Bronchial epithelial cell (primary cell): ENCODE results near the gene C11orf86. TPM values are rescaled to one million over a fixed set of nuclear protein-coding genes. Genes with fewer than 3 reads are reported as not detected.
"Not testable (repeated sequence)": the region's sequence is repeated elsewhere in the genome, so short reads cannot be mapped to it uniquely, and the experiment has no call there.

ENCODE experiments used
- DNase-seq: peaks from one replicate; pipeline ENCODE4 v3.0.0-alpha.2; 2010; ENCODE audit warnings: low read depth
- FAIRE-seq: peaks from 2 replicates; lab custom pipeline; 2011; peaks lifted over from hg19 to GRCh38; lab: Jason Lieb, UNC
- H3K27me3 ChIP-seq: 2 replicates; pipeline ENCODE4 v1.5.1; 2011; ENCODE audit warnings: low read length; ENCODE audit not compliant: control insufficient read depth, insufficient read depth
- H3K36me3 ChIP-seq: 2 replicates; pipeline ENCODE4 v1.5.1; 2011; ENCODE audit warnings: low read length; ENCODE audit not compliant: control insufficient read depth, insufficient read depth
- H3K4me3 ChIP-seq: 2 replicates; pipeline ENCODE4 v1.5.1; 2011; ENCODE audit warnings: mild to moderate bottlenecking, low read depth, low read length, control low read depth
- total RNA-seq: library from RNA; depleted of rRNA; stranded (reverse); fragments of >200 nt; gene quantifications from 2 replicates; pipeline ENCODE4 v1.2.1, GENCODE V29; 2014
- TF ChIP-seq, protein P1 (sequence below): IDR thresholded peaks from 2 replicates; pipeline ENCODE4 v1.5.1; 2011; ENCODE audit warnings: mild to moderate bottlenecking, moderate library complexity, low read length, control low read depth, inconsistent platforms; ENCODE audit not compliant: insufficient read depth, severe bottlenecking

C11orf86 gene
- total RNA-seq, 1 donor from 2014 or later = not detected

GRCh38 chr11:67001332-67001731 lies 26.2 kb downstream of the C11orf86 start:
- no peak for FAIRE-seq
- TF ChIP-seq, protein P1, sequence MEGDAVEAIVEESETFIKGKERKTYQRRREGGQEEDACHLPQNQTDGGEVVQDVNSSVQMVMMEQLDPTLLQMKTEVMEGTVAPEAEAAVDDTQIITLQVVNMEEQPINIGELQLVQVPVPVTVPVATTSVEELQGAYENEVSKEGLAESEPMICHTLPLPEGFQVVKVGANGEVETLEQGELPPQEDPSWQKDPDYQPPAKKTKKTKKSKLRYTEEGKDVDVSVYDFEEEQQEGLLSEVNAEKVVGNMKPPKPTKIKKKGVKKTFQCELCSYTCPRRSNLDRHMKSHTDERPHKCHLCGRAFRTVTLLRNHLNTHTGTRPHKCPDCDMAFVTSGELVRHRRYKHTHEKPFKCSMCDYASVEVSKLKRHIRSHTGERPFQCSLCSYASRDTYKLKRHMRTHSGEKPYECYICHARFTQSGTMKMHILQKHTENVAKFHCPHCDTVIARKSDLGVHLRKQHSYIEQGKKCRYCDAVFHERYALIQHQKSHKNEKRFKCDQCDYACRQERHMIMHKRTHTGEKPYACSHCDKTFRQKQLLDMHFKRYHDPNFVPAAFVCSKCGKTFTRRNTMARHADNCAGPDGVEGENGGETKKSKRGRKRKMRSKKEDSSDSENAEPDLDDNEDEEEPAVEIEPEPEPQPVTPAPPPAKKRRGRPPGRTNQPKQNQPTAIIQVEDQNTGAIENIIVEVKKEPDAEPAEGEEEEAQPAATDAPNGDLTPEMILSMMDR = no peak
- DNase-seq = no peak

DNA sequence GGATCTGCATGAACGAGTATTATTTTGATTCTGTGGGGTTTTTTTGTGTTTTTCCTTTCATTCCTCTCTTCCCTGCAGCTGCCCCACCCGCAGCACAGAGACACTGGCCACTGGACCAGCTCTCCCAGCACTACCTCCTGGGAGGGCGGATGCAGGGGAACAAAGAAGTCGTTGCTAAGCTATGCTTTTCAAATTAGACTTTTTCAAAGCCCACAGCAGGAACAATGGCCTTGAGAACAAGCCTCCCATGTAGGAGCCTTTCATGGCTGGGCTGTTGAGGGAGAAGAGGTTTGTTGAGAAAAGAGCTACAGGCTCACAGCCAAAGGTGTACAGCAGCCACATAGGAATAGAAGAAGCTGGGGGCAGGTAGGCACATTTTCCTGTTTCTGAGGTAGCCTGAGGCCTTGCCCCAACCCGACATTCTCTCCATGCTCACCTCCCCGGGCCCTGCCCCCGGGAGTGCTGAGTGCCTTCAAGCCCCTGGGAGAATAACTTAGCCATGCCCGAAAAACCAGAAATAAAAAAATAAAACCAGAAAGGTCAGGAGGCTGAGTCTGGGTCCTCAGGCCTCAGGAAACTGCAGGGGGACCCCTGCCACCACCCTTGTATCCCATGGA lies 27.3 kb downstream of the C11orf86 start:
- Histone ChIP-seq H3K27me3 (no peaks in the 10 kb centered on the region), H3K36me3 (no peaks in the 10 kb centered on the region), H3K4me3 (no peak overlapping the region)
- no peak for FAIRE-seq
- TF ChIP-seq, protein P1 = no peak
- no peak for DNase-seq

More at GRCh38 chr11:67001332-67001731, 26.2 kb downstream of the C11orf86 start:
- Histone ChIP-seq H3K36me3 (no peaks in the 10 kb centered on the region), H3K4me3 (no peak overlapping the region), H3K27me3 (no peaks in the 10 kb centered on the region)

- TF ChIP-seq, protein P1 = no peak
- FAIRE-seq (no peak), DNase-seq (no peak)
- Histone ChIP-seq H3K4me3 (no peak overlapping the region), H3K27me3 (no peaks in the 10 kb centered on the region), H3K36me3 (no peaks in the 10 kb centered on the region)
Measured at GRCh38 chr11:67002921-67003411, 27.9 kb downstream of the C11orf86 start.

DNA sequence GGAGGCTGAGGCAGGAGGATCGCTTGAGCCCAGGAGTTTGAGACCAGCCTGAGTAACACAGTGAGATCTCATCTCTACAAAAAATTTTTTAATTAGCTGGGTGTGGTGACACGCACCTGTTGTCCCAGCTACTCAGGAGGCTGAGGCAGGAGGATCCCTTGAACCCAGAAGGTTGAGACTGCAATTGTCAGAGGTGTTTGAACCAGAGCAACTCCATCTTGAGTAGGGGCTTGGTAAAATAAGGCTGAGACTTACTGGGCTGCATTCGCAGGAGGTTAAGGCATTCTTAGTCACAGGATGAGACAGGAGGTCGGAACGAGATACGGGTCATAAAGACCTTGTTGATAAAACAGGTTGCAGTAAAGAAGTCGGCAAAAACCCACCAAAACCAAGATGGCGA lies 30.1 kb downstream of the C11orf86 start:
- not testable (repeated sequence) for FAIRE-seq

DNA sequence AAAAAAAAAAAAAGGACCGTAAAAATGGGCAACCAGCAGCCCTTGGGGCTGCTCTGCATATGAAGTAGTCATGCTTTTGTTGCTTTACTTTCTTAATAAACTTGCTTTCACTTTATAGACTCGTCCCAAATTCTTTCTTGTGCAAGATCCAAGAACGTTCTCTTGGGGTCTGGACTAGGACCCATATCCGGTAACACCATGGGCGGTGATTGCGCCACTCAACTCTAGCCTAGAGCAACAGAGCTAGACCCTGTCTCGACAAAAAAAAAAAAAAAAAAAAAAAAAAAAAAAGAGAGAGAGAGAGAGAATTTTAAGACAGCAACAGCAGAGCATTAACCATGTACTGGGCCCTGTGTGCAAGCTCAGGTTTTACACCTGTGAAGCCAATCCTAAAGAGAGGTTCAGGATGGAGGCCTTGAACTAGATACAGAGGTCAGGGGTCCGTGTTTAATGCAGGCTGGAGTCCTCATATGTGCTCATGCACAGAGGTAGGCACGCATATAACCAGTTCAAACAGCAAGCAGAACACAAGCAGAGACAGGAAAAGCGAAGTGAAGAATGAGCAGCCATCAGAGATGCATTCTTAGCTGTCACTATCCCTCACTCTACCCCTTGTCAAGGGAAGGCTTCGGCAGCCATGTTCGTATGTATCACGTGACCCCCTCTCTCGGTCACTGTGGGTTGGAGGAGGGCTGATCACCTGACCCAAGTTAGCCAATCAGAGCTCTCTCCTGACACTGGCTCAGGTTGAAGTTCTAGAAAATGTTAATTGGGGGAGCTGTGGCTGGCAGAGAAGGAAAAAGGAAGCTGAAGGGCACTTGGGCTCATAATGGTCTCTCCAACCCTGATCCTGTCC lies 31.2 kb downstream of the C11orf86 start:
- TF ChIP-seq, protein P1 = no peak
- Histone ChIP-seq H3K36me3 (no peaks in the 10 kb centered on the region), H3K27me3 (no peaks in the 10 kb centered on the region), H3K4me3 (no peak overlapping the region)
- FAIRE-seq = no peak
- no peak for DNase-seq

More for the DNA sequence above, 30.1 kb downstream of the C11orf86 start:
- H3K36me3 ChIP-seq, H3K27me3 ChIP-seq, DNase-seq, H3K4me3 ChIP-seq: not testable (repeated sequence)

GRCh38 chr11:67007126-67007525 lies 32.0 kb downstream of the C11orf86 start:
- TF ChIP-seq, protein P1 = no peak
- Histone ChIP-seq H3K27me3 (no peaks in the 10 kb centered on the region), H3K4me3 (no peak overlapping the region), H3K36me3 (no peaks in the 10 kb centered on the region)
- DNase-seq (no peak), FAIRE-seq (no peak)
